HFF-Myc (cell line): Measurements from ENCODE around the gene GNB1.

Source experiments
- DNase-seq: peaks from one replicate; pipeline ENCODE4 v3.0.0-alpha.2; 2011; ENCODE audit warnings: low read depth; ENCODE audit errors: extremely low read depth
- H3K4me3 ChIP-seq: replicated peaks from 2 replicates; pipeline ENCODE4 v1.5.1; 2011; ENCODE audit warnings: low read depth, mild to moderate bottlenecking, control low read depth, low read length
- CTCF ChIP-seq: IDR thresholded peaks from 2 replicates; pipeline ENCODE4 v1.5.1; 2012; ENCODE audit warnings: mild to moderate bottlenecking, low read depth, low read length, control low read depth; ENCODE audit errors: missing control alignments

Gene GNB1

GRCh38 chr1:1914101-1914970 lies 23.4 kb upstream of the GNB1 start:
- DNase-seq: no peak
- TF ChIP-seq CTCF: no peak

DNA sequence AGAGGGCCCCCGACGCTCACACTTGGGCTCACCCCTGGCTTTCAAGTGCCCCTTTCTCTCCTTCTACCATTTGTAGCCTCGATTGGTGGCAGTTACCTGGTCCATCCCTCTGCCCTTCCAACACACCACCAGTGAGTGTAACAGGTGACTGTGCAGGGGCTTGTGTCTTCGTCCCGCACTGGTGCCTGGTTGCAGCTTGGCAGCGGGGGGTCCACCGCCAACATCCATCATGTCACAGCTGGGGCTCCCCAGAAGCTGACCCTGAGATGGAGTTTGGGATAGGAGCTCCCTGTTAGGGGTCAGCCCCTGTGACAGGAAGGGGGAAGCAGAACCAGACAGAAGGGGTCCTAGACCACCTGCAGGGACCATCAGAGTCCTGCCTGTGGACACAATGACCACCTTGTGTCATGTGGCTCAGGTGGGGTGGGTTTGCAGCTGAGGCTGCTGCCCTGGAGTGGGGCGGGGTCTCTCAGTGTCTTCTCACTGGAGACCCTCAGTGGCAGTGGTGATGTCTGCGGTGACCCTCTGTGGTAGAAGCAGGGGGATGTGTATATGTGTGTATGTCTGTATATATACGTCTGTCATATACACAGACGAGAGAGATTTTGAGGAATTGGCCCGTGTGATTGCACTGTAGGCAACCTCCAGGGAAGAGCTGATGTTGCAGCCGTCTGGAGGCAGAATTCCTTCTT lies 20.6 kb upstream of the GNB1 start:
- no peak overlapping the region for H3K4me3 ChIP-seq
- no peak for DNase-seq
- no peak for TF ChIP-seq CTCF

More at GRCh38 chr1:1914101-1914970, 23.4 kb upstream of the GNB1 start:
- H3K4me3 ChIP-seq: no peak overlapping the region

- H3K4me3 ChIP-seq: no peak overlapping the region
- TF ChIP-seq CTCF: no peak
- DNase-seq: no peak
Observed at GRCh38 chr1:1910651-1911331, 19.9 kb upstream of the GNB1 start.

DNA sequence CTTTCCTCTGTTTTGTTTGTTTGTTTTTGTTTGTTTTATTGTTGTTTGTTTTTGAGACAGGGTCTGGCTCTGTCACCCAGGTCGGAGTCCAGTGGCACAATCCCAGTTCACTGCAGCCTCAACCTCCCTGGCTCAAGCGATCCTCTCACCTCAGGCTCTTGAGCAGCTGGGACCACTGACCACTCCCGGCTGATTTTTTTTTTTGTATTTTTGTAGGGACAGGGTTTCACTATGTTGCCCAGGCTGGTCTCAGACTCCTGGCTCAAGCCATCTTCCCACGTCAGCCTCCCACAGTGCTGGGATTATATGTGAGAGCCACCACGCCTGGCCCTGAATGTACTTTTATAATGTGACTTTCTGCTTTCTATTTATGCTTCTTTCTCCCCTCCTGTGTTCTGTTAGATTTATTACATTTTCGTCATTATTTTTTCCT lies 19.2 kb upstream of the GNB1 start:
- DNase-seq: no peak
- peak overlapping the region; percentile 57 for H3K4me3 ChIP-seq
- TF ChIP-seq CTCF: no peak

DNA sequence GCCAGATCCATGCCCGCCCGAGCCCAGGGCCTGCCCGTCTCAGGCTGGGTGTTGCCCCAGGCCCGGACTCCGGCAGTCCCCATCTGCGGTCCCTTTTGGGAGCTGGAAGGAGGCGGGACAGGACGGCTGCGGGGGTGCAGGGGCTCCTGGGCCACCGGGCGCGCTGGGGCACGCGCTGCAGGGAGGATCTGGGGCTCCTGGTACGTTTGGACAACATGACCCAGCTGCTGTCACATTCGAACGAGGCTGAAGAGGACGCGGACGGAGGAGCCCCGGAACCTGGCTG lies 17.6 kb upstream of the GNB1 start:
- H3K4me3 ChIP-seq: peak overlapping the region; percentile 58
- TF ChIP-seq CTCF: no peak
- DNase-seq: no peak

DNA sequence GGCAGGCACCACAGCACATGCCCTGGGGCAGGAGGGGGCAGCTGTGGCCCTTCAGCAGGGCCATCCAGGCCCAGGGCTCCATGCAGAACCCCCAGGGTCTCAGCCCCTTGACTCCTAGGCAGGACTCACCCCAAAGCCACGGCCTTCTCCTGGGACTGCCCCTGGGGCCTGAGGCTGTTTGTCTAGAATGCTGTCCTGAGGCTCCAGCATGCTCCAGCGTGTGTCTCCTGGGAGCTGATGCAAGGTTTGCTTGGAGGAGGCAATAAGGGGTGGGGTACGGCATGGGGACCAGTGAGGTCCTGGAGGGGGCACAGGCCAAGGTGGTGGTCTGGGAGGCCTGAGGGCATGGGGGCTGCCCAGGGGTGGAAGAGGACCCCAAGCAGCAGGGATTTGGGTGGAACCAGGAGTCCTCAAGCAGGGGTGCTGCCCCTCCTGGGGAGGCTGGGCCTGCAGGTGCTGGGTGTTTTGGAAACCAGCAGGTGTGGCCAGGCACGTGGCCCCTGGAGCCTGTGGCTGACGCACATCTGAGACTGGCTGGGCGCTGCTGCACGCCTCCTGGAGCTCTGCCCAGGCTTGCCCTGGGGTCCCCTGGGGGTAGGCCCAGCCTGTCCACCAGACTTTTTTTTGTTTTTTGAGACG lies 16.3 kb upstream of the GNB1 start:
- DNase-seq: no peak

More for the DNA sequence above, 16.3 kb upstream of the GNB1 start:
- no peak for TF ChIP-seq CTCF
- H3K4me3 ChIP-seq: no peak overlapping the region
